Loucy (cell line): Measurements from ENCODE around the gene SMCO2.

Experiments used
- CTCF ChIP-seq: fragments of 200-600 bp; sonication (generic); conservative IDR thresholded peaks from 2 replicates; pipeline ENCODE4 v1.5.1; 2014; ENCODE audit warnings: mild to moderate bottlenecking, antibody characterized with exemption, low read length
- EZH2phosphoT487 ChIP-seq: fragments of 200-600 bp; IDR thresholded peaks from 2 replicates; pipeline ENCODE4 v1.6.1; 2018; ENCODE audit warnings: antibody characterized with exemption, mild to moderate bottlenecking, moderate library complexity, borderline replicate concordance

DNA sequence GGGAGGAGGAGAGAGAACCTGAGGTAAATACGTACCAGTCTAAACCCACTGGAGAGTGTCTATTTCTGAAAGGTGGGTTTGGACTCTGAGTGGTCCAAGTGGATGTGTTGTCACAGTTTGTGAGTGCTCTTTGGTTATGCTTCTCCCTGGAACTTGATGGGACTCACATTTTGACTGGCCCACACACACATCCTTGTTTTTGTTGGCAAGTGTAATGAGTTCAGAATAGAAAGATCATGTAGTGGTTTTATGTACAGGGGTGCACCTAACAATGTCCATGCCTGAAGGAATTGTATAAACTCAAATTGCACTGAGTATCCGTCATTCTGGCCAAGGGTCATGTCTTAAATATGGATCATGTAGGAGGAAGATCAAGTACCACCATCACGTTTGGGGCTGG is 82.3 kb downstream of the SMCO2 start:
- TF ChIP-seq CTCF, result no peak
- no peak for TF ChIP-seq EZH2phosphoT487
